HL-60/S4 treated with retinoic acid at 250 ng/mL for 4 days and 3 days (cell line): Measurements from ENCODE around the gene CGNL1.

Source experiments
- in situ Hi-C: fragments of 300-500 bp; cut with MboI; formaldehyde crosslinking; loops from 2 replicates; pipeline ENCODE4 v1.7.0; 2022; ENCODE audit warnings: low sequenced_read_pairs

CGNL1 gene

GRCh38 chr15:57375827-57376695 lies at the start of gene CGNL1:
Gene CGNL1 (plus strand): TSS chr15:57376505. CDS start chr15:57438000, 61,495 bp downstream.
- in situ Hi-C loops: no loop called here

- in situ Hi-C loops: loop anchor here (25.0 kb wide), 1 partner anchor 534 kb away; no protein-coding TSS in a partner anchor
Observed at GRCh38 chr15:57327985-57328471, 48.3 kb upstream of the CGNL1 start.

- in situ Hi-C loops: loop anchor here (25.0 kb wide), 1 partner anchor 534 kb away; no protein-coding TSS in a partner anchor
Observed at GRCh38 chr15:57328479-57328878, 47.8 kb upstream of the CGNL1 start.

- in situ Hi-C loops: loop anchor here (25.0 kb wide), 1 partner anchor 533 kb away; no protein-coding TSS in a partner anchor
Observed at GRCh38 chr15:57328897-57329296, 47.4 kb upstream of the CGNL1 start.

GRCh38 chr15:57329582-57330367 lies 46.5 kb upstream of the CGNL1 start:
- in situ Hi-C loops: loop anchor here (25.0 kb wide), 1 partner anchor 533 kb away; no protein-coding TSS in a partner anchor

GRCh38 chr15:57330619-57331340 lies 45.5 kb upstream of the CGNL1 start:
- in situ Hi-C loops: loop anchor here (25.0 kb wide), 1 partner anchor 532 kb away; no protein-coding TSS in a partner anchor

GRCh38 chr15:57332326-57332725 lies 44.0 kb upstream of the CGNL1 start:
- in situ Hi-C loops: loop anchor here (25.0 kb wide), 1 partner anchor 530 kb away; no protein-coding TSS in a partner anchor

- in situ Hi-C loops: loop anchor here (25.0 kb wide), 1 partner anchor 529 kb away; no protein-coding TSS in a partner anchor
Observed at GRCh38 chr15:57333487-57333886, 42.8 kb upstream of the CGNL1 start.

GRCh38 chr15:57334257-57334656 lies 42.0 kb upstream of the CGNL1 start:
- in situ Hi-C loops: loop anchor here (25.0 kb wide), 1 partner anchor 528 kb away; no protein-coding TSS in a partner anchor

GRCh38 chr15:57335293-57335715 lies 41.0 kb upstream of the CGNL1 start:
- in situ Hi-C loops: loop anchor here (5.0 to 25.0 kb wide), 2 partner anchors 192 to 527 kb away; no protein-coding TSS in a partner anchor

- in situ Hi-C loops: loop anchor here (5.0 to 25.0 kb wide), 2 partner anchors 192 to 527 kb away; no protein-coding TSS in a partner anchor
Observed at GRCh38 chr15:57335719-57336118, 40.6 kb upstream of the CGNL1 start.

GRCh38 chr15:57337868-57338411 lies 38.4 kb upstream of the CGNL1 start:
- in situ Hi-C loops: loop anchor here (5.0 to 25.0 kb wide), 2 partner anchors 189 to 524 kb away; no protein-coding TSS in a partner anchor

- in situ Hi-C loops: loop anchor here (5.0 to 25.0 kb wide), 2 partner anchors 188 to 523 kb away; no protein-coding TSS in a partner anchor
Observed at GRCh38 chr15:57339321-57339720, 37.0 kb upstream of the CGNL1 start.

- in situ Hi-C loops: loop anchor here (25.0 kb wide), 1 partner anchor 522 kb away; no protein-coding TSS in a partner anchor
Observed at GRCh38 chr15:57340682-57341259, 35.5 kb upstream of the CGNL1 start.

GRCh38 chr15:57343048-57343447 lies 33.3 kb upstream of the CGNL1 start:
- in situ Hi-C loops: loop anchor here (25.0 kb wide), 1 partner anchor 519 kb away; no protein-coding TSS in a partner anchor

GRCh38 chr15:57343498-57343897 lies 32.8 kb upstream of the CGNL1 start:
- in situ Hi-C loops: loop anchor here (25.0 kb wide), 1 partner anchor 519 kb away; no protein-coding TSS in a partner anchor

- in situ Hi-C loops: loop anchor here (25.0 kb wide), 1 partner anchor 518 kb away; no protein-coding TSS in a partner anchor
Observed at GRCh38 chr15:57344282-57344681, 32.0 kb upstream of the CGNL1 start.

- in situ Hi-C loops: loop anchor here (25.0 kb wide), 1 partner anchor 517 kb away; no protein-coding TSS in a partner anchor
Observed at GRCh38 chr15:57345584-57345983, 30.7 kb upstream of the CGNL1 start.

GRCh38 chr15:57348081-57348480 lies 28.2 kb upstream of the CGNL1 start:
- in situ Hi-C loops: loop anchor here (25.0 kb wide), 1 partner anchor 514 kb away; no protein-coding TSS in a partner anchor
